Measurements from ENCODE around the gene ABI3BP.

Gene ABI3BP

GRCh38 chr3:100780071-100780622, 213.1 kb downstream of the ABI3BP start:
- H3K18ac ChIP-seq (ENCODE audit: low read length) = no peak overlapping the region
- H3K9ac ChIP-seq (ENCODE audit: low read length) = no peak overlapping the region
- H3K9me3 ChIP-seq (ENCODE audit: insufficient read depth, low read depth, low read length) = peaks cover 2% of the 10 kb centered on the region
- H4K91ac ChIP-seq (ENCODE audit: low read depth, low read length) = no peak overlapping the region
- no peak overlapping the region for H2BK12ac ChIP-seq (ENCODE audit: low read length)
- no peaks in the 10 kb centered on the region for H3K27me3 ChIP-seq (ENCODE audit: insufficient read depth, low read length)
- no peak overlapping the region for H3K4ac ChIP-seq (ENCODE audit: low read depth, low read length)
- H3K4me3 ChIP-seq (ENCODE audit: low read depth, low read length) = no peak overlapping the region
- H3K27ac ChIP-seq (ENCODE audit: low read depth, low read length) = no peak overlapping the region
- no peaks in the 10 kb centered on the region for H3K36me3 ChIP-seq (ENCODE audit: control insufficient read depth in 1 of 2, insufficient read depth in 2 of 2, low read length in 2 of 2)
- no CpG with 5 or more reads among the region's 2 CpGs for WGBS (ENCODE audit: extremely low coverage, insufficient coverage, insufficient read length)
- no peak overlapping the region for H2AFZ ChIP-seq (ENCODE audit: insufficient read depth, low read length, poor library complexity)
- no peaks in the 10 kb centered on the region for H3K79me2 ChIP-seq (ENCODE audit: control insufficient read depth, insufficient read depth, low read length, poor library complexity)
- no peaks in the 10 kb centered on the region for H3K4me1 ChIP-seq (ENCODE audit: control insufficient read depth in 1 of 2, insufficient read depth in 2 of 2, low read length in 2 of 2)
- no peak overlapping the region for H3K14ac ChIP-seq (ENCODE audit: low read length)
- H3K79me1 ChIP-seq (ENCODE audit: low read length) = no peaks in the 10 kb centered on the region
- no peak overlapping the region for H4K12ac ChIP-seq (ENCODE audit: low read depth, low read length)
- no peak overlapping the region for H2BK120ac ChIP-seq (ENCODE audit: insufficient read depth, low read length, poor library complexity)
- no peak overlapping the region for H4K8ac ChIP-seq (ENCODE audit: low read depth, low read length)
- no peak overlapping the region for H3K23ac ChIP-seq (ENCODE audit: low read length)
- no peak overlapping the region for H2AK5ac ChIP-seq (ENCODE audit: low read length)
- H2BK5ac ChIP-seq (ENCODE audit: low read depth, low read length, poor library complexity) = no peak overlapping the region
- DNase-seq = no peak
- no peak overlapping the region for H3K4me2 ChIP-seq (ENCODE audit: low read length)

GRCh38 chr3:100779480-100779879, 213.7 kb downstream of the ABI3BP start:
- no peaks in the 10 kb centered on the region for H3K27me3 ChIP-seq (ENCODE audit: insufficient read depth, low read length)
- no peak overlapping the region for H3K4me3 ChIP-seq (ENCODE audit: low read depth, low read length)
- no peak overlapping the region for H4K91ac ChIP-seq (ENCODE audit: low read depth, low read length)
- H4K8ac ChIP-seq (ENCODE audit: low read depth, low read length) = no peak overlapping the region
- H2AFZ ChIP-seq (ENCODE audit: insufficient read depth, low read length, poor library complexity) = no peak overlapping the region
- no peak overlapping the region for H3K23ac ChIP-seq (ENCODE audit: low read length)
- no peak overlapping the region for H2AK5ac ChIP-seq (ENCODE audit: low read length)
- no peak overlapping the region for H3K27ac ChIP-seq (ENCODE audit: low read depth, low read length)
- no peaks in the 10 kb centered on the region for H3K36me3 ChIP-seq (ENCODE audit: control insufficient read depth in 1 of 2, insufficient read depth in 2 of 2, low read length in 2 of 2)
- no peak overlapping the region for H3K4ac ChIP-seq (ENCODE audit: low read depth, low read length)
- no peak overlapping the region for H4K12ac ChIP-seq (ENCODE audit: low read depth, low read length)
- H3K4me2 ChIP-seq (ENCODE audit: low read length) = no peak overlapping the region
- no peak for DNase-seq
- no peak overlapping the region for H3K9ac ChIP-seq (ENCODE audit: low read length)
- no peak overlapping the region for H3K14ac ChIP-seq (ENCODE audit: low read length)
- H2BK5ac ChIP-seq (ENCODE audit: low read depth, low read length, poor library complexity) = no peak overlapping the region
- no peak overlapping the region for H2BK120ac ChIP-seq (ENCODE audit: insufficient read depth, low read length, poor library complexity)
- no peaks in the 10 kb centered on the region for H3K79me1 ChIP-seq (ENCODE audit: low read length)
- no peak overlapping the region for H2BK12ac ChIP-seq (ENCODE audit: low read length)
- no peak overlapping the region for H3K18ac ChIP-seq (ENCODE audit: low read length)
- no peaks in the 10 kb centered on the region for H3K79me2 ChIP-seq (ENCODE audit: control insufficient read depth, insufficient read depth, low read length, poor library complexity)
- H3K9me3 ChIP-seq (ENCODE audit: insufficient read depth, low read depth, low read length) = peaks cover 2% of the 10 kb centered on the region
- H3K4me1 ChIP-seq (ENCODE audit: control insufficient read depth in 1 of 2, insufficient read depth in 2 of 2, low read length in 2 of 2) = no peaks in the 10 kb centered on the region

- no peak overlapping the region for H2AFZ ChIP-seq (ENCODE audit: insufficient read depth, low read length, poor library complexity)
- H3K9ac ChIP-seq (ENCODE audit: low read length) = no peak overlapping the region
- no peak overlapping the region for H2BK5ac ChIP-seq (ENCODE audit: low read depth, low read length, poor library complexity)
- H3K14ac ChIP-seq (ENCODE audit: low read length) = no peak overlapping the region
- H3K4me1 ChIP-seq (ENCODE audit: control insufficient read depth in 1 of 2, insufficient read depth in 2 of 2, low read length in 2 of 2) = no peaks in the 10 kb centered on the region
- H3K27me3 ChIP-seq (ENCODE audit: insufficient read depth, low read length) = no peaks in the 10 kb centered on the region
- no peak overlapping the region for H3K23ac ChIP-seq (ENCODE audit: low read length)
- H3K18ac ChIP-seq (ENCODE audit: low read length) = no peak overlapping the region
- H3K79me2 ChIP-seq (ENCODE audit: control insufficient read depth, insufficient read depth, low read length, poor library complexity) = no peaks in the 10 kb centered on the region
- H4K91ac ChIP-seq (ENCODE audit: low read depth, low read length) = no peak overlapping the region
- H3K9me3 ChIP-seq (ENCODE audit: insufficient read depth, low read depth, low read length) = peaks cover 2% of the 10 kb centered on the region
- no peak overlapping the region for H3K4me3 ChIP-seq (ENCODE audit: low read depth, low read length)
- H3K36me3 ChIP-seq (ENCODE audit: control insufficient read depth in 1 of 2, insufficient read depth in 2 of 2, low read length in 2 of 2) = no peaks in the 10 kb centered on the region
- H3K4ac ChIP-seq (ENCODE audit: low read depth, low read length) = no peak overlapping the region
- no peak overlapping the region for H2AK5ac ChIP-seq (ENCODE audit: low read length)
- no peak overlapping the region for H2BK12ac ChIP-seq (ENCODE audit: low read length)
- no peak overlapping the region for H3K27ac ChIP-seq (ENCODE audit: low read depth, low read length)
- H3K79me1 ChIP-seq (ENCODE audit: low read length) = no peaks in the 10 kb centered on the region
- no peak overlapping the region for H4K12ac ChIP-seq (ENCODE audit: low read depth, low read length)
- H2BK120ac ChIP-seq (ENCODE audit: insufficient read depth, low read length, poor library complexity) = no peak overlapping the region
- H4K8ac ChIP-seq (ENCODE audit: low read depth, low read length) = no peak overlapping the region
- no peak overlapping the region for H3K4me2 ChIP-seq (ENCODE audit: low read length)
- peak; percentile 4 to 71 for DNase-seq
These were observed 215.9 kb downstream of the ABI3BP start for GRCh38 chr3:100777271-100777670.

GRCh38 chr3:100776746-100777145, 216.5 kb downstream of the ABI3BP start:
- H3K4me2 ChIP-seq (ENCODE audit: low read length) = no peak overlapping the region
- no CpG with 5 or more reads among the region's 2 CpGs for WGBS (ENCODE audit: extremely low coverage, insufficient coverage, insufficient read length)
- no peaks in the 10 kb centered on the region for H3K79me1 ChIP-seq (ENCODE audit: low read length)

More at GRCh38 chr3:100776746-100777145, 216.5 kb downstream of the ABI3BP start:
- H4K8ac ChIP-seq (ENCODE audit: low read depth, low read length) = no peak overlapping the region
- no peak overlapping the region for H2AK5ac ChIP-seq (ENCODE audit: low read length)
- no peak overlapping the region for H2BK12ac ChIP-seq (ENCODE audit: low read length)
- no peak overlapping the region for H3K27ac ChIP-seq (ENCODE audit: low read depth, low read length)
- H3K4me1 ChIP-seq (ENCODE audit: control insufficient read depth in 1 of 2, insufficient read depth in 2 of 2, low read length in 2 of 2) = no peaks in the 10 kb centered on the region
- H3K9me3 ChIP-seq (ENCODE audit: insufficient read depth, low read depth, low read length) = peaks cover 2% of the 10 kb centered on the region
- H4K12ac ChIP-seq (ENCODE audit: low read depth, low read length) = no peak overlapping the region
- H3K9ac ChIP-seq (ENCODE audit: low read length) = no peak overlapping the region
- H3K27me3 ChIP-seq (ENCODE audit: insufficient read depth, low read length) = no peaks in the 10 kb centered on the region
- no peak overlapping the region for H3K14ac ChIP-seq (ENCODE audit: low read length)
- H3K4ac ChIP-seq (ENCODE audit: low read depth, low read length) = no peak overlapping the region
- no peak overlapping the region for H2BK5ac ChIP-seq (ENCODE audit: low read depth, low read length, poor library complexity)
- no peak overlapping the region for H2BK120ac ChIP-seq (ENCODE audit: insufficient read depth, low read length, poor library complexity)
- no peak overlapping the region for H3K4me3 ChIP-seq (ENCODE audit: low read depth, low read length)
- H3K23ac ChIP-seq (ENCODE audit: low read length) = no peak overlapping the region
- no peak overlapping the region for H2AFZ ChIP-seq (ENCODE audit: insufficient read depth, low read length, poor library complexity)
- H3K79me2 ChIP-seq (ENCODE audit: control insufficient read depth, insufficient read depth, low read length, poor library complexity) = no peaks in the 10 kb centered on the region
- no peak overlapping the region for H4K91ac ChIP-seq (ENCODE audit: low read depth, low read length)
- no peaks in the 10 kb centered on the region for H3K36me3 ChIP-seq (ENCODE audit: control insufficient read depth in 1 of 2, insufficient read depth in 2 of 2, low read length in 2 of 2)
- H3K18ac ChIP-seq (ENCODE audit: low read length) = no peak overlapping the region
- DNase-seq = no peak

All from trophoblast cell (in vitro differentiated cells and primary cell).